Ascending aorta (tissue), 2 donors: ENCODE measurements around the gene TRAPPC12. TPM values are rescaled to one million over a fixed set of nuclear protein-coding genes. Genes with fewer than 3 reads are reported as not detected.

Experiments used
- DNase-seq, 2 donors: peaks; one replicate each; pipeline ENCODE4 v3.0.0-alpha.2; 2019; ENCODE audit warnings: low spot score in 2 of 2
- H3K27ac ChIP-seq, 2 donors: fragments of 200-600 bp; sonication (generic); one replicate each; pipeline ENCODE4 v1.5.1; 2016 to 2017; ENCODE audit warnings: mild to moderate bottlenecking in 1 of 2
- H3K27me3 ChIP-seq: fragments of 200-600 bp; sonication (generic); one replicate; pipeline ENCODE4 v1.5.1; 2017
- H3K36me3 ChIP-seq, 2 donors: fragments of 200-600 bp; sonication (generic); one replicate each; pipeline ENCODE4 v1.5.1; 2016
- H3K4me1 ChIP-seq, 2 donors: fragments of 200-600 bp; sonication (generic); one replicate each; pipeline ENCODE4 v1.5.1; 2016 to 2017; ENCODE audit warnings: mild to moderate bottlenecking in 1 of 2
- H3K4me3 ChIP-seq, 2 donors: fragments of 200-600 bp; sonication (generic); one replicate each; pipeline ENCODE4 v1.5.1; 2016 to 2017; ENCODE audit warnings: mild to moderate bottlenecking in 1 of 2
- H3K9me3 ChIP-seq, 2 donors: fragments of 200-600 bp; sonication (generic); one replicate each; pipeline ENCODE4 v1.5.1; 2016
- intact Hi-C: fragments of 100-400 bp; cut with DNase I; formaldehyde crosslinking; loops from one replicate; pipeline ENCODE4 v1.15.1; 2023
- total RNA-seq: library from RNA; depleted of rRNA; stranded (reverse); fragments of >200 nt; gene quantifications from one replicate; pipeline ENCODE4 v1.1.0, GENCODE V29; 2016
- TF ChIP-seq, protein P1 (sequence below), 3 experiments: fragments of 200-600 bp in 2 of 3; fragments of 450-650 bp in 1 of 3; sonication (generic) in 2 of 3; IDR thresholded peaks; one replicate each; pipeline ENCODE4 v1.5.1; 2016 to 2019; ENCODE audit warnings: antibody characterized with exemption in 3 of 3, mild to moderate bottlenecking in 1 of 3, moderate library complexity in 1 of 3

The TRAPPC12 gene
- total RNA-seq, 1 donor from 2014 or later: 94.0 TPM

- Histone ChIP-seq H3K36me3 (peaks cover 47 to 52% of the 10 kb centered on the region in 2 donors), H3K9me3 (no peaks in the 10 kb centered on the region)
- no peak for DNase-seq
Observed at GRCh38 chr2:3387644-3388411, 8.3 kb downstream of the TRAPPC12 start.

GRCh38 chr2:3388412-3388738 is 8.9 kb downstream of the TRAPPC12 start:
- no peaks in the 10 kb centered on the region for H3K27me3 ChIP-seq
- H3K4me1 ChIP-seq: no peaks in the 10 kb centered on the region
- TF ChIP-seq, protein P1, sequence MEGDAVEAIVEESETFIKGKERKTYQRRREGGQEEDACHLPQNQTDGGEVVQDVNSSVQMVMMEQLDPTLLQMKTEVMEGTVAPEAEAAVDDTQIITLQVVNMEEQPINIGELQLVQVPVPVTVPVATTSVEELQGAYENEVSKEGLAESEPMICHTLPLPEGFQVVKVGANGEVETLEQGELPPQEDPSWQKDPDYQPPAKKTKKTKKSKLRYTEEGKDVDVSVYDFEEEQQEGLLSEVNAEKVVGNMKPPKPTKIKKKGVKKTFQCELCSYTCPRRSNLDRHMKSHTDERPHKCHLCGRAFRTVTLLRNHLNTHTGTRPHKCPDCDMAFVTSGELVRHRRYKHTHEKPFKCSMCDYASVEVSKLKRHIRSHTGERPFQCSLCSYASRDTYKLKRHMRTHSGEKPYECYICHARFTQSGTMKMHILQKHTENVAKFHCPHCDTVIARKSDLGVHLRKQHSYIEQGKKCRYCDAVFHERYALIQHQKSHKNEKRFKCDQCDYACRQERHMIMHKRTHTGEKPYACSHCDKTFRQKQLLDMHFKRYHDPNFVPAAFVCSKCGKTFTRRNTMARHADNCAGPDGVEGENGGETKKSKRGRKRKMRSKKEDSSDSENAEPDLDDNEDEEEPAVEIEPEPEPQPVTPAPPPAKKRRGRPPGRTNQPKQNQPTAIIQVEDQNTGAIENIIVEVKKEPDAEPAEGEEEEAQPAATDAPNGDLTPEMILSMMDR (IDR thresholded peaks at IDR 0.05): no peak
- intact Hi-C loops: loop anchor here (10.0 kb wide), 1 partner anchor 1554 kb away; no protein-coding TSS in a partner anchor
- H3K36me3 ChIP-seq: peaks cover 50 to 52% of the 10 kb centered on the region in 2 donors
- DNase-seq: no peak
- no peak overlapping the region for H3K4me3 ChIP-seq
- no peak overlapping the region for H3K27ac ChIP-seq
- H3K9me3 ChIP-seq: no peaks in the 10 kb centered on the region

More at GRCh38 chr2:3387644-3388411, 8.3 kb downstream of the TRAPPC12 start:
- H3K4me3 ChIP-seq: no peak overlapping the region
- no peak overlapping the region for H3K27ac ChIP-seq
- no peaks in the 10 kb centered on the region for H3K27me3 ChIP-seq
- H3K4me1 ChIP-seq: no peaks in the 10 kb centered on the region
- intact Hi-C loops: loop anchor here (10.0 kb wide), 1 partner anchor 1553 kb away; no protein-coding TSS in a partner anchor
- TF ChIP-seq, protein P1 (IDR thresholded peaks at IDR 0.05): no peak

GRCh38 chr2:3389193-3389592 is 9.7 kb downstream of the TRAPPC12 start:
- H3K4me3 ChIP-seq: no peak overlapping the region
- TF ChIP-seq, protein P1 (IDR thresholded peaks at IDR 0.05): no peak
- H3K27me3 ChIP-seq: no peaks in the 10 kb centered on the region
- no peak for DNase-seq
- intact Hi-C loops: loop anchor here (10.0 kb wide), 1 partner anchor 1554 kb away; no protein-coding TSS in a partner anchor
- H3K27ac ChIP-seq: no peak overlapping the region
- H3K4me1 ChIP-seq: no peaks in the 10 kb centered on the region
- H3K9me3 ChIP-seq: no peaks in the 10 kb centered on the region
- H3K36me3 ChIP-seq: peaks cover 55% of the 10 kb centered on the region in 2 donors

GRCh38 chr2:3390041-3390440 is 10.5 kb downstream of the TRAPPC12 start:
- Histone ChIP-seq H3K9me3 (no peaks in the 10 kb centered on the region), H3K36me3 (peaks cover 59 to 60% of the 10 kb centered on the region in 2 donors), H3K4me3 (no peak overlapping the region), H3K4me1 (no peaks in the 10 kb centered on the region), H3K27ac (no peak overlapping the region), H3K27me3 (no peaks in the 10 kb centered on the region)
- TF ChIP-seq, protein P1 (IDR thresholded peaks at IDR 0.05): no peak
- intact Hi-C loops: no loop called here
- no peak for DNase-seq

DNA sequence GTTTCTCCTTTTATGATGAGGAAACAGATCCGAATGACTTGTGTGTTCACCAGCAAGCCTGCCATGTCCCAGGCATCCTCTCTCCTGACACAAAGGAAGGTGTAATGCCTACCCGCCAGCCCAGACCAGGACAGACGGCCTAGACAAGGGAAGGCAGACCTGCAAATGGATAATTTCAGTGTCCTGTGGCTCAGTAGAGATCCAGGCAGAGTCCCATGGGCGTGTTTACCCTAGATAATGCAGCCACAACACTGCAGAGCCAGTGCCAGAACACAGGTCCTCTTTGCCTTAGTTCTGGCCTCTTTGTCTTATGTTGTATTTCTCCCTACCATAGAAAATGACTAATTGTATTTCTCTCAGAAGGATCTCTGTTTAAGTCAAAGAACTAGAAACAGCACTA is 12.7 kb downstream of the TRAPPC12 start:
- intact Hi-C loops: no loop called here
- TF ChIP-seq, protein P1 (IDR thresholded peaks at IDR 0.05): no peak
- no peaks in the 10 kb centered on the region for H3K27me3 ChIP-seq
- no peak overlapping the region for H3K4me3 ChIP-seq
- H3K9me3 ChIP-seq: peaks cover 3 to 18% of the 10 kb centered on the region in 2 donors
- no peak overlapping the region for H3K27ac ChIP-seq
- DNase-seq: no peak
- H3K36me3 ChIP-seq: peaks cover 59 to 68% of the 10 kb centered on the region in 2 donors
- H3K4me1 ChIP-seq: no peaks in the 10 kb centered on the region
